ENCODE measurements around the gene CFAP119.
"Not testable (repeated sequence)": the region's sequence is repeated elsewhere in the genome, so short reads cannot be mapped to it uniquely, and the experiment has no call there.

Gene CFAP119

DNA sequence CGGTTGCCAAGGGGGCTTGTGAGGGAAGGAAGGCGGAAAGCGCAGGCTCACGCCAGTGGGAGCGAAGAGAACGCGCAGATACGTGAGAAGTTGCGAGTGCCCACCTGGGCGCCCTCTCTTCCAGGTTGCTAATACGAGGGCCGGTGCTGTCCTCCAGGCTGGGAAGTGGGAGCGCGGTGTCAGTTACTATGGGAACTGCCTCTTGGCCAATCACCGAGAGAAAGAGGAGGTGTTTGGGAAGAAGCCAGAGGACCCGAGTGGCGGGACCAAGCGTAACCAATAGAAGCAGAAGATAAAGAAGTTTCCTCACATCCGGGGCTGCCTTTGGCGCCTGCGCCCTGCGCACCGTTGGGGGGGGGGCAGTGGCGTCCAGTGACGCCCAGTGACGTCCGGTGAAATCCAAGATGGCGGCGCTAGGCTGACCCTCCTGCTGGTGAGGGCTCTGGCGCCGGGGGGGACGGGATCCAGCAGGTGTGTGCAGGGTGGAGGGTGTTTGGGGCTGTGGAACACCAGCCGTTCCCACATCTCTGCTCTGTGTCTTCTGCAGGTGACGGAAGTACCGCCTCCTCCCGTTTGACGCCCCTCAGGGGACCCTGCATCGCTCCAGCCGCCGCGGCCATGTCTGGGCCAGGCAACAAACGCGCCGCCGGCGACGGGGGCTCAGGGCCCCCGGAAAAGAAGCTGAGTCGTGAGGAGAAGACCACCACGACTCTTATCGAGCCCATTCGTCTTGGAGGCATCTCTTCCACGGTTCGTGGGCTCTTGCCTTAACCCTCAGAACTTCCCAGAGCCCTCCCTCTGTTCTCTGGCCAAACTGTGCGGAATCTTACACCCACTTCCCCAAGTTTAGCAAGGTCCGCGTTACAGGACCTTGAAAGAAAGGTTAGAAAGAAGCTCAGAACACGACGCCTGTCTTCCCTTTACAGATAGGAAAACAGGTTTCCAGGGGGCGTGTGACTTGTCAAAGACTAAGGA is at the start of gene CFAP119, which contains the start of gene RNF40:
TSS of gene CFAP119 (minus strand) at position 135 of the 975 bp plus-strand sequence. CDS start 314 bp downstream, outside the sequence.
TSS of gene RNF40 (plus strand) at position 395 of the 975 bp plus-strand sequence. CDS start at position 619, 224 bp downstream.
- peak; percentile 82 for DNase-seq (ENCODE audit: low read depth)

DNA sequence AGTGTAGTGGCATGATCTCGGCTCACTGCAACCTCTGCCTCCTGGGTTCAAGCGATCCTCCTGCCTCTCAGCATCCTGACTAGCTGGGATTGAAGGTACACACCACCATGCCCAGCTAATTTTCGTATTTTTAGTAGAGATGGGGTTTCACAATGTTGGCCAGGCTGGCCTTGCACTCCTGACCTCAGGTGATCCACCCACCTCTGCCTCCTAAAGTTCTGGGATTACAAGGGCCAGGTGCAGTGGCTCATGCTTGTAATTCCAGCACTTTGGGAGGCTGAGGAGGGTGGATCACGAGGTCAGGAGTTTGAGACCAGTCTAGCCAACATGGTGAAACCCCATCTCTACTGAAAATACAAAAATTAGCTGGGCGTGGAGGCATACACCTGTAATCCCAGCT is 47.8 kb upstream of the CFAP119 start:
- DNase-seq (ENCODE audit: low read depth), result not testable (repeated sequence)

- not testable (repeated sequence) for DNase-seq (ENCODE audit: low read depth)
Measured at GRCh38 chr16:30808890-30809426, 47.1 kb upstream of the CFAP119 start.

GRCh38 chr16:30808146-30808545 is 46.3 kb upstream of the CFAP119 start:
- no peak for DNase-seq (ENCODE audit: low read depth)

- DNase-seq (ENCODE audit: low read depth), result no peak
Measured at GRCh38 chr16:30805370-30806169, 43.7 kb upstream of the CFAP119 start.

GRCh38 chr16:30805056-30805369 is 43.2 kb upstream of the CFAP119 start:
- no peak for DNase-seq (ENCODE audit: low read depth)

- no peak for DNase-seq (ENCODE audit: low read depth)
Measured at GRCh38 chr16:30802936-30803335, 41.1 kb upstream of the CFAP119 start.

DNA sequence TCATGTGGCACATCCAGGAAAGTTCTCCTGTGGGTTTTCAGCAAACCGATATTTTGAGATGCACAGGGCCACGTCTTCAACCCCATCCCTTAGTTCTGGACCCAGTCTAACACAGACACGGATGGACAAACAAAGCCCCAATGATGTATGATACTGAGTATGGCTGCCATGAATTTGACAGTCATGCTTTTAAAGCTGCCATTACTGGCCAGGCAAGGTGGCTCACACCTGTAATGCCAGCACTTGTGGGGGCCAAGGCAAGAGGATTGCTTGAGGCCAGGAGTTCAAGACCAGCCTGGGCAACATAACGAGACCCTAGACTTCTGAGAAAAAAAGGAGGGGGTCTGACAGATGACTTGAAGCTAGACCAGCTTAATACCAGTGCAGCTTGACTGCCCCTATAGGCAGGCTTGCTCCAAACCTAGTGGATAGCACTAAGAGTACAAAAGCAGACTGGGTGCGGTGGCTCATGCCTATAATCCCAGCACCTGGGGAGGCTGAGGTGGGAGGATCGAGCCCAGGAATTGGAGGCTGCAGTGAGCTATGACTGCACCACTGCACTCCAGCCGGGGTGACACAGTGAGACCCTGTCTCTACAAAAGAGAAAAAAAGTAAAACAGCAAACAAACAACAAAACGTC is 35.9 kb upstream of the CFAP119 start:
- no peak for DNase-seq (ENCODE audit: low read depth)

- DNase-seq (ENCODE audit: low read depth), result no peak
Measured at GRCh38 chr16:30794634-30795033, 32.8 kb upstream of the CFAP119 start.

DNA sequence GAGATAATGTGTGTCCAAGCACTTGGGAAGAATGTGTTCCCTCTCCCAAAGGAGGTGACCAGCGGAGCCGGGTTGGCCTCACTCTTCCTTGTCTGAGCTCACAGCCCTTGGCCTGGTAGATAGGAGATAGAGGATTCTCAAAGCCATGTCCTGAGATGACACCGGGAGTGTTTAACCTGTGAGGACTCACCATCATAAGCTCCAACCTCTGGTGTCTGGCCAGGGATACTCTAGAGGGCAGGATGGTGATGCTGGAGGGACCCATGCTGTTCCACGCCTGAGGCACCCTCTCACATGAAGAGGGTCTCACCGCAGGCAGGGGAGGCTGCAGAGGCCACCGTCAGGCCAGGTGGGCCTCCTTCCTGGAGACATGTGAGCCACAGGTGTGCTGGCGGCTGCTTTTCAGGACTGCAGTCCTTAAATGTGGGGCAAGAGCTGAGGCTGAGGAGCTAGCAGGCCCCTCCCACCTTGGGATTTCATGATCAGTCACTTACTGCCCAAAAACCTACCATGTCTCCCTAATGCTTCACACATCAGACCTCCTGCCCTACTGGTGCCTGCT is 31.7 kb upstream of the CFAP119 start:
- DNase-seq (ENCODE audit: low read depth), result no peak

GRCh38 chr16:30787613-30788378 is 25.9 kb upstream of the CFAP119 start:
- DNase-seq (ENCODE audit: low read depth), result no peak

DNA sequence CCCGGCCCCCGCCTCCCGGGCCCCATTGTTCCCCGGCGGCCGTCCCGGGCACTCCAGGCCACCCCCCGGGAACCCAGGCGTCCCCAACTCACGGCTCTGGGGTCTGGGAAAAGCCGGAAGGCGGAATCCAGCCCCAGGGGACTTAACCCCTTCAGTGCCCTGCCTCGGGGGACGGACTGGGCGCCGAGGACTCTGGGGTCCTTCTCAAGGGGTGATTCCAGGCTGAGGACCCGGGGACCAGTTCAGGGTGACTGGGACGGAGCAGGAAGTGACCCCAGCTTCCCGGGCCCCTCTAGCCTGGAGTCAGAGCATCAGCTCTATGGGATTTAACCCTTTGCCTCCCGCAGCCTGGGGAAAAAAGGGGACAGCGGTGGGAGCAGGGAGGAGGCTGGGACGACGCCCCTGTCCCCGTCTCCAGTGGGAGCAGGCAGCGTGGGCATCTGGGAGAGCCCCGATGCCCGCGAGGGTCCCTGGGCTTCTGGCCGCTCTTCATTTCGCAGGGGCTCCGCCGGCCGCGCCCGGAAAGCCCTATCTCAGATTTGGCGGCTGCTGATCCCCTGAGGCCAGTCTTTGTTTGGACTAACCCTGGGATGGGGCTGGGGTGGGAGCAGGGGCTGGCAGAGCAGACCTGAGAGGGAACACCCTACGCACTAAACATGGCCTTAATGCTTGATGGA is 25.2 kb upstream of the CFAP119 start, which contains the start of gene ZNF629:
TSS of gene ZNF629 (minus strand) at position 270 of the 677 bp plus-strand sequence. CDS start 2,723 bp downstream, outside the sequence.
- no peak for DNase-seq (ENCODE audit: low read depth)

GRCh38 chr16:30786115-30786935 is 24.5 kb upstream of the CFAP119 start:
- DNase-seq (ENCODE audit: low read depth), result no peak

DNA sequence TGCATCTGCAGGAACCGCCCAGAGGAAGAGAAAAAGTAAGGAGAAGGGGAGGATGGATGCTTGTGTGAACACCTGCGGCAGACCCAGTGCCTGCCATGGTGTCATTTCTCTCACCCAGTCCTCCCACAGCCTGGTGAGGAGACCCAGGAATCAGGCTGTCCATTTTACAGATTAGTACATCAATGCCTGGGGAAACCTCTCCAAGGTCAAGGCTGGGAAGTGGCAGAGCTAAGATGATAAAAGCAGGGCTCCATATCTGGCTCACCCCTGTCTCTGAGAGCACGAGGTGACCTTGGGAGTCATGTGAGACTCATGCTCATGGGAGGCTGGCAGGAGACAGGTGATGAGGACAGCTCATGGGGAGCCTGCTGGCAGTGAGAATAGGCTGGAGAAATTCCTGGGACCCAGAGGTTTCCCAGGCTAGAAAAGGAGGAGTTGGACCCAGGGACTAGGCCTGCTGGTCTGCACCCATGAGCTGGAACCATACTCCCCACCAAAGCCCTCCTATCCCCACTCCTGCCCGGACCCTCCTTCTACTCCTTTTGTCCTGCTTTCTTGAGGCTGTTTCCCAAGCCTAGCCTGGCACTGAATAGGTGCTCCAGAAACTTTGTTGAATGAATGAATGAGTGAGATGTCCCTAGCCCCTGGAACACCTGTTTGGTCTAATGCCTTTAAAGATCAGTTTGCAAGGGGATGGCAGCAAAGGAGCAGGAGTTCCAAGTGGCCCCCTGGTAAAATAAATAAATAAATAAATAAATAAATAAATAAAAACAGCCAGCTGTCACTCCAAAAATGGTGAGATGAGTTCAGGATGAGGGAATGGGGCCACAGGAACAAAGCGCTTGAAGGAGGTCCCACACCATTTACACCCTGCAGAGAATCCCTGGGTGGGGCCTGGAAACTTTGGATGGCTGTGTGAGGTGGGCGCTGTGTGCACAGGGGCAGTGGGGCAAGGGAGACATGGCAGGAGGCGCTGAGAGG is 23.6 kb upstream of the CFAP119 start:
- DNase-seq (ENCODE audit: low read depth), result no peak

DNA sequence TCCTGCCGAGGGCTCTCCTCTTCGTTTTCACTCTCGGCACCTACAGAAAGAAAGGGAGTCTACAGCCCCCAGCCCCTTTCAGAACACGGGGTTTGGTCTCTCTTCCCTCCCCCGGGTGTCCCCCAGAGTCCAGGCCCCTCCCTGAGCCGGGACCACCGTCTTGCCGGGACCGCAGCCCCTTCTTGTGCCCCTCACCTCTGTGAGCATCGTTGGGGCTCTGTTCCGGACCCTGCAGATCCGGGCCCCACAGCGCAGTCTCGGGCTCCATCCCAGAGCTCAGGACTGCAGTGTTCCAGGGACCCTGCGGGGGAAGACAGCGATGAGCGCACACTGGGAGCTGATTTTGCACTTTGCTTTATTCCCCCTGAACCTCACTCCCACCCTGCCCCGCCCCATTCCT is 22.4 kb upstream of the CFAP119 start:
- DNase-seq (ENCODE audit: low read depth), result no peak

DNA sequence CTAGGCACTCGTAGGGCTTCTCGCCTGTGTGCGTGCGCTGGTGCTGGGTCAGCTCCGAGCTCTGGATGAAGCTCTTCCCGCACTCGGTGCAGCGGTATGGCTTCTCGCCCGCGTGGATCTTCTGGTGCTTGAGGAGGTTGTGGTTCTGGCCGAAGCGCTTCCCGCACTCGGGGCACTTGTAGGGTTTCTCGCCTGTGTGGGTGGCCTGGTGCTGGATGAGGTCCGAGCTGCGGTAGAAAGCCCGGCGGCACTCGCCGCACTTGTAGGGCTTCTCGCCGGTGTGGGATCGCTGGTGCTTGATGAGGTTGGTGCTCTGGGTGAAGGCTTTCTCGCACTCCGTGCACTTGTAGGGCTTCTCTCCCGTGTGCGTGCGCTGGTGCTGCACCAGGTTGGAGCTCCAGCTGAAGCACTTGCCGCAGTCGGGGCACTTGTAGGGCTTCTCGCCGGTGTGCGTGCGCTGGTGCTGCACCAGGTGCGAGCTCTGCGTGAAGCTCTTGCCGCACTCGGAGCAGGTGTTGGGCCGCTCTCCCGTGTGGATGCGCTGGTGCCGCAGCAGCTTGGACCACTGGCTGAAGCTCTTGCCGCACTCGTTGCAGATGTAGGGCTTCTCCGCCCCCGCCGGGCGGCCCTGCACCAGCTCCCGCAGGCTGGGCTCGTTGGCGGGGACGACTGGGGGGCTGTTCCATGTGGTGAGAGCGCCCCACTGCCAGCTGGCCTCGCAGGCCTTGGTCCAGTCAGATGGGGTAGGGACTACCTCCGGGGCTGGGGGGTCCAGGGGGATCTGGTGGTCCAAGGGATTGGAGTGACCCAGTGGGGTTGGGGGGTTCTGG is 21.6 kb upstream of the CFAP119 start:
- DNase-seq (ENCODE audit: low read depth), result no peak

Data from stimulated activated CD8-positive, alpha-beta memory T cell treated with anti-CD3 and anti-CD28 coated beads, Interleukin-7, amount 100 ng/mL, for 24 hours (primary cell).